HCT116 (cell line): ENCODE measurements around the gene TRPM3. TPM values are rescaled to one million over a fixed set of nuclear protein-coding genes. Genes with fewer than 3 reads are reported as not detected.

Source experiments
- ATAC-seq: fragments of 200-7000 bp; cut with Tn5 transposase; 2 replicates; pipeline ENCODE4 v1.9.1; 2020; ENCODE audit warnings: mild to moderate bottlenecking, moderate library complexity
- BruUV-seq: library from RNA; stranded (reverse); fragments of 400-500 nt; replicated peaks from 2 replicates; lab custom pipeline; 2021; lab: Mats Ljungman, UMichigan
- CTCF ChIA-PET: fragments of 300-600 bp; sonication (Branson Sonifier 250); formaldehyde crosslinking; loops from one replicate; lab custom pipeline; 2021; ENCODE audit warnings: antibody characterized with exemption; lab: Charles Lee
- POLR2A ChIA-PET: fragments of 300-600, 350-600 bp; sonication (Branson Sonifier 250); formaldehyde crosslinking; loops from one replicate; lab custom pipeline; 2021; ENCODE audit warnings: antibody characterized with exemption; lab: Charles Lee
- RAD21 ChIA-PET, 2 experiments: fragments of 300-600 bp; sonication (Branson Sonifier 250); formaldehyde crosslinking; loops; one replicate each; lab custom pipeline; 2023; ENCODE audit warnings: low total read pairs in 2 of 2; ENCODE audit not compliant: uncharacterized antibody in 2 of 2, unreplicated experiment in 2 of 2, low non-redundant PET in 1 of 2; lab: Charles Lee
- DNase-seq: peaks from one replicate; pipeline ENCODE4 v3.0.0-alpha.2; 2010; ENCODE audit warnings: low read depth, low spot score
- H2AFZ ChIP-seq: fragments of 200-600 bp; shearing (Covaris generic), sonication (generic); 2 replicates; pipeline ENCODE4 v1.6.1; 2017; ENCODE audit warnings: low read depth, mixed run types, mixed read lengths, antibody characterized with exemption, low read length; ENCODE audit not compliant: poor library complexity, severe bottlenecking
- H3K27ac ChIP-seq: 2 replicates; pipeline ENCODE4 v1.5.1; 2012; ENCODE audit warnings: low read depth, low read length
- H3K27me3 ChIP-seq: fragments of 200-600 bp; sonication (generic); 2 replicates; pipeline ENCODE4 v1.6.1; 2016; ENCODE audit warnings: mixed run types, low read length, mixed read lengths; ENCODE audit not compliant: insufficient read depth
- H3K36me3 ChIP-seq, 2 experiments: fragments of 200-500 bp in 1 of 2; fragments of 200-600 bp in 1 of 2; sonication (Bioruptor generic) in 1 of 2; sonication (generic) in 1 of 2; 2 replicates each; pipeline versions ENCODE4 v1.5.1 to v1.6.1; 2014 to 2016; ENCODE audit warnings: low read length in 2 of 2, inconsistent platforms in 1 of 2, mixed read lengths in 1 of 2, mixed run types in 1 of 2; ENCODE audit not compliant: insufficient read depth in 2 of 2, control insufficient read depth in 1 of 2
- H3K4me1 ChIP-seq, 2 experiments: fragments of 200-600 bp in 1 of 2; sonication (generic) in 1 of 2; 2 replicates each; pipeline versions ENCODE4 v1.5.1 to v1.6.1; 2012 to 2017; ENCODE audit warnings: low read length in 2 of 2, inconsistent platforms in 1 of 2, mild to moderate bottlenecking in 1 of 2, mixed read lengths in 1 of 2, mixed run types in 1 of 2, moderate library complexity in 1 of 2; ENCODE audit not compliant: insufficient read depth in 2 of 2, control insufficient read depth in 1 of 2
- H3K4me2 ChIP-seq: fragments of 200-600 bp; sonication (generic); 2 replicates; pipeline ENCODE4 v1.6.1; 2017; ENCODE audit warnings: mixed run types, low read length, mixed read lengths
- H3K4me3 ChIP-seq, 2 experiments: fragments of 200-600 bp in 1 of 2; sonication (generic) in 1 of 2; replicated peaks in 1 of 2; 2 replicates each; pipeline ENCODE4 v1.5.1; 2011 to 2016; ENCODE audit warnings: low read length in 2 of 2, control low read depth in 1 of 2, low read depth in 1 of 2, mild to moderate bottlenecking in 1 of 2, mixed read lengths in 1 of 2, mixed run types in 1 of 2
- H3K79me2 ChIP-seq: fragments of 200-600 bp; sonication (generic); 2 replicates; pipeline ENCODE4 v1.6.1; 2017; ENCODE audit warnings: mild to moderate bottlenecking, mixed run types, low read length, moderate library complexity, mixed read lengths; ENCODE audit not compliant: insufficient read depth
- H3K9ac ChIP-seq: fragments of 200-600 bp; sonication (generic); 2 replicates; pipeline ENCODE4 v1.6.1; 2016; ENCODE audit warnings: low read length, mixed read lengths
- H3K9me2 ChIP-seq: fragments of 200-600 bp; sonication (generic), shearing (Covaris generic); 2 replicates; pipeline ENCODE4 v1.6.1; 2017; ENCODE audit warnings: mixed run types, mild to moderate bottlenecking, moderate library complexity; ENCODE audit not compliant: insufficient read depth
- H3K9me3 ChIP-seq, 2 experiments: fragments of 200-500 bp in 1 of 2; fragments of 200-600 bp in 1 of 2; sonication (Bioruptor generic) in 1 of 2; sonication (generic) in 1 of 2; 2 replicates each; pipeline ENCODE4 v1.6.1; 2014 to 2017; ENCODE audit warnings: low read length in 2 of 2, mixed read lengths in 2 of 2, inconsistent platforms in 1 of 2, low read depth in 1 of 2, mild to moderate bottlenecking in 1 of 2, mixed run types in 1 of 2, moderate library complexity in 1 of 2; ENCODE audit not compliant: control insufficient read depth in 1 of 2, insufficient read depth in 1 of 2
- H4K20me1 ChIP-seq: fragments of 200-600 bp; sonication (generic), shearing (Covaris generic); 2 replicates; pipeline ENCODE4 v1.6.1; 2017; ENCODE audit warnings: mixed run types, mild to moderate bottlenecking, moderate library complexity; ENCODE audit not compliant: insufficient read depth
- CEBPB ChIP-seq: IDR thresholded peaks from 2 replicates; pipeline ENCODE4 v1.6.1; 2012; ENCODE audit warnings: low read depth
- CTCF ChIP-seq, 3 experiments: fragments of 200-600 bp in 1 of 3; sonication (generic) in 1 of 3; IDR thresholded peaks in 2 of 3; conservative IDR thresholded peaks in 1 of 3; 2 replicates each; pipeline ENCODE4 v1.5.1; 2012 to 2017; ENCODE audit warnings: low read depth in 2 of 3, low read length in 2 of 3, antibody characterized with exemption in 1 of 3, borderline replicate concordance in 1 of 3, control low read depth in 1 of 3, mild to moderate bottlenecking in 1 of 3, mixed read lengths in 1 of 3, mixed run types in 1 of 3, moderate library complexity in 1 of 3; ENCODE audit not compliant: insufficient read depth in 1 of 3
- ELF1 ChIP-seq: IDR thresholded peaks from 2 replicates; pipeline ENCODE4 v1.6.1; 2012; ENCODE audit warnings: low read depth, borderline replicate concordance
- EZH2phosphoT487 ChIP-seq: fragments of 200-600 bp; IDR thresholded peaks from 2 replicates; pipeline ENCODE4 v1.6.1; 2018; ENCODE audit warnings: antibody characterized with exemption, borderline replicate concordance
- JUND ChIP-seq: IDR thresholded peaks from 2 replicates; pipeline ENCODE4 v1.6.1; 2012
- MAX ChIP-seq: IDR thresholded peaks from 2 replicates; pipeline ENCODE4 v1.6.1; 2012
- POLR2AphosphoS5 ChIP-seq: IDR thresholded peaks from 2 replicates; pipeline ENCODE4 v1.6.1; 2011; ENCODE audit warnings: mild to moderate bottlenecking, low read depth, low read length, moderate library complexity
- RAD21 ChIP-seq: IDR thresholded peaks from 2 replicates; pipeline ENCODE4 v1.6.1; 2012; ENCODE audit warnings: low read depth, mild to moderate bottlenecking
- REST ChIP-seq: IDR thresholded peaks from 2 replicates; pipeline ENCODE4 v1.6.1; 2012; ENCODE audit warnings: low read depth
- SIN3A ChIP-seq: IDR thresholded peaks from 2 replicates; pipeline ENCODE4 v1.6.1; 2012; ENCODE audit warnings: low read depth
- SP1 ChIP-seq: IDR thresholded peaks from 2 replicates; pipeline ENCODE4 v1.6.1; 2012; ENCODE audit warnings: low read depth
- TCF7L2 ChIP-seq: IDR thresholded peaks from 2 replicates; pipeline ENCODE4 v1.7.0; 2011; ENCODE audit warnings: borderline replicate concordance, inconsistent platforms; ENCODE audit not compliant: insufficient read depth, insufficient read length; ENCODE audit errors: extremely low read depth
- YY1 ChIP-seq: IDR thresholded peaks from 2 replicates; pipeline ENCODE4 v1.6.1; 2011; ENCODE audit warnings: low read length, low read depth, moderate library complexity, mild to moderate bottlenecking; ENCODE audit not compliant: insufficient replicate concordance; ENCODE audit errors: extremely low read depth
- ZBTB33 ChIP-seq: IDR thresholded peaks from 2 replicates; pipeline ENCODE4 v1.6.1; 2011; ENCODE audit warnings: mild to moderate bottlenecking, low read length, moderate library complexity; ENCODE audit not compliant: insufficient replicate concordance; ENCODE audit errors: extremely low read depth
- ZFX ChIP-seq: fragments of 450-650 bp; IDR thresholded peaks from 2 replicates; pipeline ENCODE4 v1.6.1; 2017
- ZNF274 ChIP-seq: fragments of 200-500 bp; sonication (Bioruptor generic); IDR thresholded peaks from 2 replicates; pipeline ENCODE4 v1.6.1; 2014; ENCODE audit warnings: mild to moderate bottlenecking, low read depth, low read length, inconsistent platforms
- intact Hi-C: fragments of 100-400 bp; cut with micrococcal nuclease; formaldehyde crosslinking; loops from 2 replicates; pipeline ENCODE4 v1.10.0; 2022
- total RNA-seq: library from RNA; stranded (reverse); gene quantifications from one replicate; pipeline ENCODE4 v1.2.1, GENCODE V29; 2021; ENCODE audit not compliant: unreplicated experiment

TRPM3 gene
- total RNA-seq, 1 experiment from 2014 or later = not detected

- no peaks in the 10 kb centered on the region for H4K20me1 ChIP-seq
- intact Hi-C loops = no loop called here
- H3K4me1 ChIP-seq = no peaks in the 10 kb centered on the region
- H3K9me2 ChIP-seq = no peaks in the 10 kb centered on the region
- TF ChIP-seq ZBTB33 (no peak), SP1 (no peak), EZH2phosphoT487 (no peak), CEBPB (no peak), POLR2AphosphoS5 (no peak), ZNF274 (no peak), CTCF (IDR thresholded peaks at IDR 0.05 in 2 of 3, conservative IDR thresholded peaks at IDR 0.05 in 1 of 3; ENCODE audit: borderline replicate concordance in 1 of 3, insufficient read depth in 1 of 3, low read depth in 2 of 3, low read length in 2 of 3) (no peak), JUND (no peak), YY1 (no peak), TCF7L2 (no peak), MAX (no peak), SIN3A (no peak), REST (no peak), RAD21 (no peak), ELF1 (no peak), ZFX (no peak)
- DNase-seq (no peak), ATAC-seq (no peak)
- CTCF ChIA-PET = interaction anchor here (0.7 kb wide), 1 partner anchor 35 kb away, joined by 3 read pairs; no protein-coding TSS in a partner anchor
- RAD21 ChIA-PET = no interaction called here
- H3K36me3 ChIP-seq = no peaks in the 10 kb centered on the region
- H2AFZ ChIP-seq = no peak overlapping the region
- no peaks in the 10 kb centered on the region for H3K79me2 ChIP-seq
- no peak overlapping the region for H3K4me3 ChIP-seq
- no peaks in the 10 kb centered on the region for H3K27me3 ChIP-seq
- H3K9ac ChIP-seq = no peak overlapping the region
- POLR2A ChIA-PET = no interaction called here
- H3K4me2 ChIP-seq = no peak overlapping the region
- H3K27ac ChIP-seq = no peak overlapping the region
- H3K9me3 ChIP-seq = no peaks in the 10 kb centered on the region
- BruUV-seq = no TSS peak
Observed at GRCh38 chr9:70569791-70570190, 551.6 kb downstream of the TRPM3 start.
